HEK293 (cell line): Measurements from ENCODE around the gene EEFSEC.

ENCODE experiments used
- CTCF ChIA-PET: fragments of 350-600 bp; formaldehyde crosslinking; extraction: SDS; loops from one replicate; lab custom pipeline; 2021; ENCODE audit warnings: antibody characterized with exemption; lab: Yijun Ruan, JAX
- POLR2A ChIA-PET: fragments of 300-600 bp; formaldehyde crosslinking; extraction: SDS; loops from one replicate; lab custom pipeline; 2020; ENCODE audit warnings: antibody characterized with exemption, inconsistent platforms; lab: Yijun Ruan, JAX
- H3K27ac ChIP-seq: fragments of 200-500 bp; sonication (Bioruptor generic); 2 replicates; pipeline ENCODE4 v1.5.1; 2014; ENCODE audit warnings: low read depth, low read length, control low read depth, inconsistent platforms; ENCODE audit errors: extremely low read depth
- H3K36me3 ChIP-seq, 2 experiments: fragments of 200-500 bp in 1 of 2; sonication (Bioruptor generic) in 1 of 2; 1 replicate in 1 of 2; 2 replicates in 1 of 2; pipeline ENCODE4 v1.5.1; 2014 to 2017; ENCODE audit warnings: inconsistent platforms in 2 of 2, low read length in 2 of 2; ENCODE audit not compliant: control insufficient read depth in 2 of 2, insufficient read depth in 1 of 2
- H3K4me1 ChIP-seq: fragments of 200-500 bp; sonication (Bioruptor generic); 2 replicates; pipeline ENCODE4 v1.5.1; 2014; ENCODE audit warnings: mild to moderate bottlenecking, low read length, inconsistent platforms; ENCODE audit not compliant: control insufficient read depth, insufficient read depth
- H3K4me3 ChIP-seq: 2 replicates; pipeline ENCODE4 v1.5.1; 2011; ENCODE audit warnings: low read depth, mild to moderate bottlenecking, control low read depth, low read length, moderate library complexity
- H3K9me3 ChIP-seq: fragments of 200-500 bp; sonication (Bioruptor generic); 2 replicates; pipeline ENCODE4 v1.5.1; 2014; ENCODE audit warnings: low read depth, low read length, inconsistent platforms; ENCODE audit not compliant: control insufficient read depth, insufficient read depth
- MYNN ChIP-seq: fragments of 450-650 bp; formaldehyde crosslinking; IDR thresholded peaks from 2 replicates; pipeline ENCODE4 v1.5.1; 2016; ENCODE audit warnings: missing biosample characterization, missing genetic modification characterization, borderline replicate concordance
- MZF1 ChIP-seq: fragments of 450-650 bp; formaldehyde crosslinking; IDR thresholded peaks from 2 replicates; pipeline ENCODE4 v1.5.1; 2017; ENCODE audit warnings: missing biosample characterization, missing genetic modification characterization, borderline replicate concordance
- PRDM1 ChIP-seq: fragments of 450-650 bp; formaldehyde crosslinking; IDR thresholded peaks from 2 replicates; pipeline ENCODE4; 2016; ENCODE audit warnings: missing biosample characterization, missing genetic modification characterization
- SCRT1 ChIP-seq: fragments of 450-650 bp; formaldehyde crosslinking; IDR thresholded peaks from 2 replicates; pipeline ENCODE4 v1.5.1; 2016; ENCODE audit warnings: missing biosample characterization, missing genetic modification characterization, borderline replicate concordance
- ZBTB1 ChIP-seq: fragments of 450-650 bp; formaldehyde crosslinking; IDR thresholded peaks from 2 replicates; pipeline ENCODE4 v1.5.1; 2016; ENCODE audit warnings: missing biosample characterization, missing genetic modification characterization
- ZBTB8A ChIP-seq: fragments of 450-650 bp; formaldehyde crosslinking; IDR thresholded peaks from 2 replicates; pipeline ENCODE4 v1.5.1; 2016; ENCODE audit warnings: missing biosample characterization, missing genetic modification characterization
- ZEB2 ChIP-seq: fragments of 450-650 bp; formaldehyde crosslinking; IDR thresholded peaks from 2 replicates; pipeline ENCODE4 v1.5.1; 2016; ENCODE audit warnings: missing biosample characterization, missing genetic modification characterization
- ZNF121 ChIP-seq: fragments of 450-650 bp; formaldehyde crosslinking; IDR thresholded peaks from 2 replicates; pipeline ENCODE4 v1.5.1; 2016; ENCODE audit warnings: missing biosample characterization, missing genetic modification characterization
- ZNF146 ChIP-seq: fragments of 450-650 bp; formaldehyde crosslinking; IDR thresholded peaks from 2 replicates; pipeline ENCODE4 v1.5.1; 2016; ENCODE audit warnings: missing biosample characterization, missing genetic modification characterization
- ZNF157 ChIP-seq: fragments of 450-650 bp; formaldehyde crosslinking; IDR thresholded peaks from 2 replicates; pipeline ENCODE4 v1.5.1; 2016; ENCODE audit warnings: missing biosample characterization, missing genetic modification characterization
- ZNF169 ChIP-seq: fragments of 450-650 bp; formaldehyde crosslinking; IDR thresholded peaks from 2 replicates; pipeline ENCODE4 v1.5.1; 2016; ENCODE audit warnings: missing biosample characterization, missing genetic modification characterization
- ZNF175 ChIP-seq: fragments of 450-650 bp; formaldehyde crosslinking; IDR thresholded peaks from 2 replicates; pipeline ENCODE4 v1.5.1; 2016; ENCODE audit warnings: missing biosample characterization, missing genetic modification characterization
- ZNF292 ChIP-seq: fragments of 450-650 bp; formaldehyde crosslinking; IDR thresholded peaks from 2 replicates; pipeline ENCODE4 v1.5.1; 2016; ENCODE audit warnings: low read depth, missing biosample characterization, missing genetic modification characterization, borderline replicate concordance
- ZNF416 ChIP-seq: fragments of 450-650 bp; formaldehyde crosslinking; IDR thresholded peaks from 2 replicates; pipeline ENCODE4 v1.5.1; 2016; ENCODE audit warnings: missing biosample characterization, missing genetic modification characterization
- ZNF548 ChIP-seq: fragments of 450-650 bp; formaldehyde crosslinking; IDR thresholded peaks from 2 replicates; pipeline ENCODE4 v1.5.1; 2016; ENCODE audit warnings: missing biosample characterization, missing genetic modification characterization
- ZNF560 ChIP-seq: fragments of 450-650 bp; formaldehyde crosslinking; IDR thresholded peaks from 2 replicates; pipeline ENCODE4 v1.5.1; 2017; ENCODE audit warnings: missing biosample characterization, missing genetic modification characterization, borderline replicate concordance
- ZNF585B ChIP-seq: fragments of 450-650 bp; formaldehyde crosslinking; IDR thresholded peaks from 2 replicates; pipeline ENCODE4 v1.5.1; 2016; ENCODE audit warnings: missing biosample characterization, missing genetic modification characterization
- ZNF626 ChIP-seq: fragments of 450-650 bp; sonication (Bioruptor Pico); formaldehyde crosslinking; IDR thresholded peaks from 2 replicates; pipeline ENCODE4 v1.5.1; 2018; ENCODE audit warnings: missing biosample characterization, missing genetic modification characterization, inconsistent platforms
- ZNF830 ChIP-seq: fragments of 450-650 bp; IDR thresholded peaks from 2 replicates; pipeline ENCODE4 v1.5.0; 2018; ENCODE audit warnings: missing biosample characterization, missing genetic modification characterization, low read depth, mild to moderate bottlenecking, moderate library complexity
- TF ChIP-seq, protein P1 (sequence below): fragments of 450-650 bp; formaldehyde crosslinking; IDR thresholded peaks from 2 replicates; pipeline ENCODE4 v1.5.1; 2016; ENCODE audit warnings: missing biosample characterization, missing genetic modification characterization
- TF ChIP-seq, protein P2 (sequence below): fragments of 450-650 bp; formaldehyde crosslinking; IDR thresholded peaks from 2 replicates; pipeline ENCODE4 v1.5.1; 2016; ENCODE audit warnings: missing biosample characterization, missing genetic modification characterization
- TF ChIP-seq, protein P3 (sequence below): fragments of 450-650 bp; formaldehyde crosslinking; IDR thresholded peaks from 2 replicates; pipeline ENCODE4 v1.5.1; 2016; ENCODE audit warnings: missing biosample characterization, missing genetic modification characterization
- TF ChIP-seq, protein P4 (sequence below): fragments of 450-650 bp; formaldehyde crosslinking; IDR thresholded peaks from 2 replicates; pipeline ENCODE4 v1.5.1; 2016; ENCODE audit warnings: missing biosample characterization, missing genetic modification characterization, borderline replicate concordance

Gene EEFSEC

DNA sequence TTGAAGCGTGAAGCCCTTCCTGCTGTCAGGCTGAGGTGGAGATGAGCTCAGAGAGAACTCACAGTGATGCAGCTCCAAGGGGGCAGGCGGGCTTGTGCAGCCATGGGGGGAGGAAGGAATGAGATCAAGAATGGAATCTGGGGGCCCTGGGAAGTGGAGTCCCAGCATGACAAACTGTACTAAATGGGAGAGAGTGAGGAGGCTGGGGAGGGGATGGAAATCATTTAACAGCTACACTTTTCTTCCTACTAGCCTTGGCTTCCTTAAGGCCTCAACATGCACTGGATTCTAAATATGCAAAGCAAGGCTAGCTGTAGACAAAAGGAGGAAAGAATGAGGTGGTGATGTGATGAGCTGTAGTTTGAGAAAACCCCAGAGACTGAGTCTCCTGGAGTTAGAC lies 133.9 kb downstream of the EEFSEC start:
- no peak overlapping the region for H3K27ac ChIP-seq
- no peak overlapping the region for H3K4me3 ChIP-seq
- no peak for TF ChIP-seq PRDM1 (tag by site-specific recombination)
- TF ChIP-seq, protein P1, sequence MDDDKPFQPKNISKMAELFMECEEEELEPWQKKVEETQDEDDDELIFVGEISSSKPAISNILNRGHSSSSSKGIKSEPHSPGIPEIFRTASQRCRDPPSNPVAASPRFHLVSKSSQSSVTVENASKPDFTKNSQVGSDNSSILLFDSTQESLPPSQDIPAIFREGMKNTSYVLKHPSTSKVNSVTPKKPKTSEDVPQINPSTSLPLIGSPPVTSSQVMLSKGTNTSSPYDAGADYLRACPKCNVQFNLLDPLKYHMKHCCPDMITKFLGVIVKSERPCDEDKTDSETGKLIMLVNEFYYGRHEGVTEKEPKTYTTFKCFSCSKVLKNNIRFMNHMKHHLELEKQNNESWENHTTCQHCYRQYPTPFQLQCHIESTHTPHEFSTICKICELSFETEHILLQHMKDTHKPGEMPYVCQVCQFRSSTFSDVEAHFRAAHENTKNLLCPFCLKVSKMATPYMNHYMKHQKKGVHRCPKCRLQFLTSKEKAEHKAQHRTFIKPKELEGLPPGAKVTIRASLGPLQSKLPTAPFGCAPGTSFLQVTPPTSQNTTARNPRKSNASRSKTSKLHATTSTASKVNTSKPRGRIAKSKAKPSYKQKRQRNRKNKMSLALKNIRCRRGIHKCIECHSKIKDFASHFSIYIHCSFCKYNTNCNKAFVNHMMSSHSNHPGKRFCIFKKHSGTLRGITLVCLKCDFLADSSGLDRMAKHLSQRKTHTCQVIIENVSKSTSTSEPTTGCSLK (tag by site-specific recombination): no peak
- no peak for TF ChIP-seq ZNF175 (tag by site-specific recombination)
- no peak for TF ChIP-seq ZEB2 (tag by site-specific recombination)
- no peak for TF ChIP-seq ZNF292 (tag by site-specific recombination)
- TF ChIP-seq MZF1 (tag by site-specific recombination): no peak
- TF ChIP-seq, protein P2, sequence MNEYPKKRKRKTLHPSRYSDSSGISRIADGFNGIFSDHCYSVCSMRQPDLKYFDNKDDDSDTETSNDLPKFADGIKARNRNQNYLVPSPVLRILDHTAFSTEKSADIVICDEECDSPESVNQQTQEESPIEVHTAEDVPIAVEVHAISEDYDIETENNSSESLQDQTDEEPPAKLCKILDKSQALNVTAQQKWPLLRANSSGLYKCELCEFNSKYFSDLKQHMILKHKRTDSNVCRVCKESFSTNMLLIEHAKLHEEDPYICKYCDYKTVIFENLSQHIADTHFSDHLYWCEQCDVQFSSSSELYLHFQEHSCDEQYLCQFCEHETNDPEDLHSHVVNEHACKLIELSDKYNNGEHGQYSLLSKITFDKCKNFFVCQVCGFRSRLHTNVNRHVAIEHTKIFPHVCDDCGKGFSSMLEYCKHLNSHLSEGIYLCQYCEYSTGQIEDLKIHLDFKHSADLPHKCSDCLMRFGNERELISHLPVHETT (tag by site-specific recombination): no peak
- no peak for TF ChIP-seq ZNF416 (tag by site-specific recombination)
- no peak for TF ChIP-seq ZNF146 (tag by site-specific recombination)
- no peak for TF ChIP-seq ZNF585B
- TF ChIP-seq ZNF548 (tag by site-specific recombination): no peak
- no peaks in the 10 kb centered on the region for H3K4me1 ChIP-seq
- ChIA-PET POLR2A (no interaction called here), CTCF (no interaction called here)
- peaks cover 0 to 13% of the 10 kb centered on the region in 2 experiments; a peak in 1 of 3 replicates for H3K36me3 ChIP-seq
- no peaks in the 10 kb centered on the region for H3K9me3 ChIP-seq

DNA sequence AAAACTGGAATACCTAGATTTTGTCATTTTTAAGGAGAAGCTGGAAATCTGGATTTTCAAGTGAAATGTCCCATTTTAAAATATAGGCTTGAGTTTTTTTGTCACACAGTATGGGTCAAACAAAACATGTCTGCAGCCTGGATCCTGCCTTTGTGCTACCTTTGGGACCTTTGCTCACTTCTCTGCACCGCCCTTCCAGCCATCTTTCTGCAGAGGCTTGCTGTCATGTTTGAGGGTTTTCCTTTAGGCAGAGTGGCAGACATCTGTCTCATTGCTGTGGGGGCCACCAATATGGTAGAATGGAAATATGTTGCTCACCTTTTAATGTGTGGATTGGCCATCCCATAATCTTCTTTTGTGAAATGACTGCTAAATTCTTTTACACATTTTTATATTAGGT lies 136.3 kb downstream of the EEFSEC start:
- Histone ChIP-seq H3K4me1 (no peaks in the 10 kb centered on the region), H3K36me3 (no peaks in the 10 kb centered on the region), H3K4me3 (no peak overlapping the region), H3K9me3 (no peaks in the 10 kb centered on the region), H3K27ac (no peak overlapping the region)
- TF ChIP-seq ZNF157 (tag by site-specific recombination): no peak
- no peak for TF ChIP-seq ZNF626 (tag by site-specific recombination)
- TF ChIP-seq ZNF169: no peak
- no peak for TF ChIP-seq ZNF560 (tag by site-specific recombination)
- no peak for TF ChIP-seq ZNF830 (tag by site-specific recombination)
- no peak for TF ChIP-seq ZNF121 (tag by site-specific recombination)
- TF ChIP-seq ZBTB8A (tag by site-specific recombination): no peak
- no peak for TF ChIP-seq ZBTB1
- TF ChIP-seq MZF1 (tag by site-specific recombination): no peak
- TF ChIP-seq, protein P3, sequence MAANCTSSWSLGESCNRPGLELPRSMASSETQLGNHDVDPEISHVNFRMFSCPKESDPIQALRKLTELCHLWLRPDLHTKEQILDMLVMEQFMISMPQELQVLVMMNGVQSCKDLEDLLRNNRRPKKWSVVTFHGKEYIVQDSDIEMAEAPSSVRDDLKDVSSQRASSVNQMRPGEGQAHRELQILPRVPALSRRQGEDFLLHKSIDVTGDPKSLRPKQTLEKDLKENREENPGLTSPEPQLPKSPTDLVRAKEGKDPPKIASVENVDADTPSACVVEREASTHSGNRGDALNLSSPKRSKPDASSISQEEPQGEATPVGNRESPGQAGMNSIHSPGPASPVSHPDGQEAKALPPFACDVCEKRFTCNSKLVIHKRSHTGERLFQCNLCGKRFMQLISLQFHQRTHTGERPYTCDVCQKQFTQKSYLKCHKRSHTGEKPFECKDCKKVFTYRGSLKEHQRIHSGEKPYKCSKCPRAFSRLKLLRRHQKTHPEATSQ (tag by site-specific recombination): no peak
- TF ChIP-seq MYNN (tag by site-specific recombination): no peak
- TF ChIP-seq, protein P4, sequence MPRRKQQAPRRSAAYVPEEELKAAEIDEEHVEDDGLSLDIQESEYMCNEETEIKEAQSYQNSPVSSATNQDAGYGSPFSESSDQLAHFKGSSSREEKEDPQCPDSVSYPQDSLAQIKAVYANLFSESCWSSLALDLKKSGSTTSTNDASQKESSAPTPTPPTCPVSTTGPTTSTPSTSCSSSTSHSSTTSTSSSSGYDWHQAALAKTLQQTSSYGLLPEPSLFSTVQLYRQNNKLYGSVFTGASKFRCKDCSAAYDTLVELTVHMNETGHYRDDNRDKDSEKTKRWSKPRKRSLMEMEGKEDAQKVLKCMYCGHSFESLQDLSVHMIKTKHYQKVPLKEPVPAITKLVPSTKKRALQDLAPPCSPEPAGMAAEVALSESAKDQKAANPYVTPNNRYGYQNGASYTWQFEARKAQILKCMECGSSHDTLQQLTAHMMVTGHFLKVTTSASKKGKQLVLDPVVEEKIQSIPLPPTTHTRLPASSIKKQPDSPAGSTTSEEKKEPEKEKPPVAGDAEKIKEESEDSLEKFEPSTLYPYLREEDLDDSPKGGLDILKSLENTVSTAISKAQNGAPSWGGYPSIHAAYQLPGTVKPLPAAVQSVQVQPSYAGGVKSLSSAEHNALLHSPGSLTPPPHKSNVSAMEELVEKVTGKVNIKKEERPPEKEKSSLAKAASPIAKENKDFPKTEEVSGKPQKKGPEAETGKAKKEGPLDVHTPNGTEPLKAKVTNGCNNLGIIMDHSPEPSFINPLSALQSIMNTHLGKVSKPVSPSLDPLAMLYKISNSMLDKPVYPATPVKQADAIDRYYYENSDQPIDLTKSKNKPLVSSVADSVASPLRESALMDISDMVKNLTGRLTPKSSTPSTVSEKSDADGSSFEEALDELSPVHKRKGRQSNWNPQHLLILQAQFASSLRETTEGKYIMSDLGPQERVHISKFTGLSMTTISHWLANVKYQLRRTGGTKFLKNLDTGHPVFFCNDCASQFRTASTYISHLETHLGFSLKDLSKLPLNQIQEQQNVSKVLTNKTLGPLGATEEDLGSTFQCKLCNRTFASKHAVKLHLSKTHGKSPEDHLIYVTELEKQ (tag by site-specific recombination): no peak
- no peak for TF ChIP-seq SCRT1 (tag by site-specific recombination)
- POLR2A ChIA-PET: no interaction called here
- CTCF ChIA-PET: no interaction called here
